ENCODE measurements around the gene TTLL9. TPM values are rescaled to one million over a fixed set of nuclear protein-coding genes. Genes with fewer than 3 reads are reported as not detected.
A peak's percentile ranks its signal among the peaks of the same experiment; 100 is the strongest.

TTLL9 gene
- total and polyA plus RNA-seq, 2 of the 13 experiments (the other 11 are each of a cell fraction or from before 2014, with no cell fraction given), result not detected

- Histone ChIP-seq H3K4me1 (ENCODE audit: insufficient read depth, low read length) (0 out of 2 replicates have a peak, but pooled peaks cover 7% of the 10 kb centered on the region), H3K36me3 (replicated peaks in 1 of 2; ENCODE audit: control insufficient read depth in 1 of 2, insufficient read depth in 2 of 2, low read length in 2 of 2) (no peaks in the 10 kb centered on the region), H4K20me1 (ENCODE audit: insufficient read depth, low read length) (no peaks in the 10 kb centered on the region), H3K4me3 (replicated peaks in 1 of 3; ENCODE audit: insufficient read depth in 1 of 3, low read depth in 2 of 3, low read length in 3 of 3) (no peak overlapping the region), H3K9ac (ENCODE audit: insufficient read depth, low read depth, low read length) (no peak overlapping the region), H3K27ac (ENCODE audit: extremely low read length, insufficient read depth, low read length) (no peak overlapping the region), H3K27me3 (ENCODE audit: control insufficient read depth in 1 of 2, insufficient read depth in 2 of 2, low read length in 2 of 2) (peaks cover 8 to 53% of the 10 kb centered on the region in 2 experiments), H3K9me3 (ENCODE audit: low read length) (no peaks in the 10 kb centered on the region), H2AFZ (ENCODE audit: low read length) (no peak overlapping the region), H3K4me2 (ENCODE audit: low read depth, low read length) (no peak overlapping the region), H3K79me2 (ENCODE audit: insufficient read depth, low read length) (no peaks in the 10 kb centered on the region)
- intact Hi-C loops (cut with micrococcal nuclease; ENCODE audit: unreplicated experiment) (loop anchor here (10.0 kb wide), 1 partner anchor 133 kb away; the partner anchor contains the start of gene PDRG1), in situ Hi-C loops (cut with HindIII; ENCODE audit: extremely low pct_ligation_motif_present, low pct_unique_long_range_greater_than_20kb) (loop anchor here (5.0 to 10.0 kb wide), 2 partner anchors 211 to 273 kb away; no protein-coding TSS in a partner anchor)
- no TSS peak for BruUV-seq (replicated peaks)
- CTCF ChIA-PET (ENCODE audit: low intra/inter-chr PET ratio, low total read pairs), result interaction anchor here (2.7 to 4.8 kb wide), 2 partner anchors 25 to 210 kb away, joined by 26 to 70 read pairs; partner anchors contain the start of gene FOXS1
- FAIRE-seq (no peak), DNase-seq (ENCODE audit: low spot score) (no peak), ATAC-seq (no peak)
- TF ChIP-seq ZNF879 (CRISPR knock-in tag; IDR thresholded peaks at IDR 0.05), result no peak
- TF ChIP-seq RELA (CRISPR knock-in tag; IDR thresholded peaks at IDR 0.05), result no peak
- no peak for TF ChIP-seq PCBP1 (IDR thresholded peaks at IDR 0.05; ENCODE audit: borderline replicate concordance, low read depth, low read length)
- TF ChIP-seq LCORL (IDR thresholded peaks at IDR 0.05), result 0 out of 2 replicates have a peak, but pooled peaks have one; percentile 52
- TF ChIP-seq LCORL (CRISPR knock-in tag; IDR thresholded peaks at IDR 0.05), result no peak
- 0 out of 2 replicates have a peak, but pooled peaks have one; percentile 26 for TF ChIP-seq ZNF280B (CRISPR knock-in tag; IDR thresholded peaks at IDR 0.05; ENCODE audit: borderline replicate concordance)
- TF ChIP-seq AGO1 (IDR thresholded peaks at IDR 0.05; ENCODE audit: low read depth, low read length, poor library complexity, severe bottlenecking), result no peak
- no peak for TF ChIP-seq ZNF564 (CRISPR knock-in tag; IDR thresholded peaks at IDR 0.05)
- WGBS (ENCODE audit: low lambda C conversion rate), result 4% methylated on average over 5 of the region's 5 CpGs
- POLR2A ChIA-PET, result no interaction called here
These were observed 49.0 kb upstream of the TTLL9 start for GRCh38 chr20:31821427-31821826.

Measured in HepG2 (cell line).